Stimulated activated naive B cell treated with anti-CD40 and anti-IgM and Interleukin-4, amounts not matched to agents 10 μg/mL and 1 μg/mL and 100 μg/mL, for 72 hours (primary cell): ENCODE results near the gene UBE3C.
"Not testable (repeated sequence)": the region's sequence is repeated elsewhere in the genome, so short reads cannot be mapped to it uniquely, and the experiment has no call there.

Experiments
- ATAC-seq, 2 donors: fragments of 150-1000 bp; cut with Tn5 transposase; replicated peaks; 2 replicates each; pipeline ENCODE4 v1.10.0; 2021; ENCODE audit warnings: moderate library complexity in 1 of 2
- DNase-seq: peaks from one replicate; pipeline ENCODE4 v3.0.0; 2021
- H3K27ac Mint-ChIP-seq: one replicate; pipeline ENCODE4 v1.8.0; 2022; ENCODE audit warnings: mild to moderate bottlenecking, mixed read lengths
- H3K27me3 Mint-ChIP-seq, 2 donors: one replicate each; pipeline ENCODE4 v1.8.0; 2022; ENCODE audit warnings: mixed read lengths in 2 of 2
- H3K36me3 Mint-ChIP-seq, 2 donors: one replicate each; pipeline ENCODE4 v1.8.0; 2022; ENCODE audit warnings: mixed read lengths in 2 of 2, mild to moderate bottlenecking in 1 of 2
- H3K4me1 Mint-ChIP-seq, 2 donors: one replicate each; pipeline ENCODE4 v1.8.0; 2022; ENCODE audit warnings: mixed read lengths in 2 of 2, mild to moderate bottlenecking in 1 of 2
- H3K4me3 Mint-ChIP-seq, 2 donors: one replicate each; pipeline ENCODE4 v1.8.0; 2022; ENCODE audit warnings: mild to moderate bottlenecking in 2 of 2, mixed read lengths in 2 of 2, moderate library complexity in 1 of 2
- H3K9me3 Mint-ChIP-seq, 2 donors: one replicate each; pipeline ENCODE4 v1.8.0; 2022; ENCODE audit warnings: mixed read lengths in 2 of 2, mild to moderate bottlenecking in 1 of 2

UBE3C gene

DNA sequence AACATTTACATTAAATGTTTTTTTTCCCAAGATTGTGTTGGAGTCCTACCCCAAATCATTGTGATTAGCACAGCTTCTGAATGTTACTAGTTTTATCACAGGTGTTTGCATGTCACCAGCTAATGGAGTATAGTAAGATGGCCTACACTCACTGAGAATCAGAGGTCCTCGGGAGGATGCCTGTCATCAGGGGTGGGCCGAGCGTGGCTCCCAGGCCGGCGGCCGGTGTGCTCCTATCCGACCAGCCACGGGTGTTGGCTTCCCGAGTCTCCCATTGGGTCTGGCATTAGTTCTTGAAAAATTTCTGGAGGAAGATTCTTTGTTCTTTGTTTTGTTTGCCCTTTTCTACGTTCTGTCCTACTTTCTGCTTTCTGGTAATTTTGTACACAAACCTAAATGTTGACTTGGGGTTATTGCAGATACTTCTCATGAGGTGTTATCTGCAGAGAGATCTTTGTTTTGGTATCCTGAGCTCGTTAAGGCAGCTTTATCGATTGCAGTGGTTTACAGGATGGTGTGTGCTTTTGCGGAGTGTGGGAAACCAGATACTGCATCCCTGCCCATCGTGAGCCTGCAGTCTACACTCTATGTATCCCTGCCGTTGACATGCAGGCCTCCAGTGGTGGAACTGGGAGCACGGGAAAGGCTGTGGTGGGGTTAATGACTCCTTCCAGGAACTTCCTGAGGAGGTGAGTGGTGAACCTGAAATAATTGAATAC is 130.8 kb downstream of the UBE3C start:
- H3K36me3 Mint-ChIP-seq = peaks cover 32 to 52% of the 10 kb centered on the region in 2 donors
- H3K27ac Mint-ChIP-seq = peak overlapping the region; percentile 61

DNA sequence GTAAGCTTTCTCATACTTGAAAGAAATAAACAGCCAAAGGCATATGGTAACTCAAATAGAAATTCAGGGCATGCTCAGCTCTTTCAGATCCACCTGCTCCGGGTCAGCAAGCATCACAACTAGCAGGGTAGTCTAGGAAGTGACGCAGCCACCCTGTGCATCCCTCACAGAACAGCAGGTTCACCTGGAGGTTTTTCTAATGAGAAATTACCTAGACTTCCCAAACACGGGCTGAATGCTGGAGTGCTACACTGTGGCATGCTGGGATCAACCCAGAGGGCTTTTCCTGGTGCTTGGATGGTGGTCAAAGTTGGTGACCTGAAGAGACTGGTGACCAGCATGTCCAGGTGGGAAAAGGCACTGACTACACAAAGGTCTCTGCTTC is 131.3 kb downstream of the UBE3C start:
- no peak overlapping the region for H3K4me3 Mint-ChIP-seq
- peaks cover 30 to 49% of the 10 kb centered on the region in 2 donors for H3K36me3 Mint-ChIP-seq

More for the DNA sequence above, 130.8 kb downstream of the UBE3C start:
- ATAC-seq = no peak
- Mint-ChIP-seq H3K4me1 (peaks cover 13 to 20% of the 10 kb centered on the region in 2 donors), H3K9me3 (no peaks in the 10 kb centered on the region), H3K27me3 (no peaks in the 10 kb centered on the region), H3K4me3 (no peak overlapping the region)
- no peak for DNase-seq

DNA sequence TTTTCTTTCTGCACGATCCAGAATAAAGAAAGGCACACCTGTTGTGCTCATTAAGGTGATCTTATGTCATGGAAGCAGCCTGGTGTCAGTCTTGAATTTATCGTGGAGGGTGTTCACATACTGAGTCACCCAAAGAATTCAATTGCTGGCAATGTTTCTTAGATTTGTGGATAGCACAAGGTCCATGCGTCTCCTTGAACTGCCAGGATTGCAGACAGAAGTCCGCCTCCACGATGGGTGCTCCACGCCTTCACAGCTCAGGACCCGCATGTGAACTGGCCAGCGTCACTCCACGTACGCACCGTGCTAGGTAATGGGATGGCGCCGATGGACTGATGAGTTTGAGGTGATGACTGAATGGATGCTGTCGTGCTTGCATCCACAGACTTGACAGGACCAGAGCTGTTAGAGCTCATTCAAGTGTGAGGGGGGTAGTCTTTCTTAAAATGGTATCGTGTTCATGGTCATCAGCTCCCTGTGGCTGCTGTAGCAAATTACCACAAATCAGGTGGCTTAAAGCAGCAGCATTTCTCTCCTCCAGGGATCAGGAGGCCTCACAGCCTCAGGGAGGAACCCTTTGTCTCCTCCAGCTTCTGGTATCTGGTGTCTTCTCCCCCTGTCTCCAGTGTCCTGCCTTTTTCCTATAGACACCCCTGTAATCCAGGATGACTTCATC is 132.7 kb downstream of the UBE3C start:
- Mint-ChIP-seq H3K27ac (peak overlapping the region; percentile 59), H3K9me3 (no peaks in the 10 kb centered on the region), H3K36me3 (peaks cover 29 to 44% of the 10 kb centered on the region in 2 donors), H3K27me3 (no peaks in the 10 kb centered on the region), H3K4me1 (peaks cover 14 to 23% of the 10 kb centered on the region in 2 donors), H3K4me3 (no peak overlapping the region)
- DNase-seq (no peak), ATAC-seq (no peak)

More for the DNA sequence above, 131.3 kb downstream of the UBE3C start:
- peaks cover 13 to 20% of the 10 kb centered on the region in 2 donors for H3K4me1 Mint-ChIP-seq
- ATAC-seq = no peak
- peak overlapping the region; percentile 61 for H3K27ac Mint-ChIP-seq
- DNase-seq = no peak
- no peaks in the 10 kb centered on the region for H3K27me3 Mint-ChIP-seq
- H3K9me3 Mint-ChIP-seq = no peaks in the 10 kb centered on the region

DNA sequence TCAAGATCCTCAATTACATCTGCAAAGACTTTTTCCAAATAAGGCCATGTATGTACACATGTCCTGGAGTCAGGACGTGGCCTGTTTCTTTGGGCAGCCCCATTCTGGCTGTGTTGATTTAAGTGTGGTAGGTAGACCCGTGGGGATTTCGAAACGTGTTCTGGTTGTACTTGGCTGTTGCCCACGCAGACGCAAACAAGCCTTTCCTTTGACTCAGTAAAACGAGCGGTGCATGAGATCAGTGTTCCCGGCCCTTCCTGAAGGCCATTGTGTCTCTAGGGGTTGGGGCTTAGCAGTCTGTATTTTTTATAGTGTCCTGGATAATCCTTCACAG is 133.2 kb downstream of the UBE3C start:
- H3K27me3 Mint-ChIP-seq = no peaks in the 10 kb centered on the region
- no peak for DNase-seq
- H3K27ac Mint-ChIP-seq = no peak overlapping the region
- ATAC-seq = no peak
- no peak overlapping the region for H3K4me3 Mint-ChIP-seq
- H3K9me3 Mint-ChIP-seq = no peaks in the 10 kb centered on the region
- peaks cover 16 to 25% of the 10 kb centered on the region in 2 donors for H3K4me1 Mint-ChIP-seq
- H3K36me3 Mint-ChIP-seq = peaks cover 29 to 44% of the 10 kb centered on the region in 2 donors

DNA sequence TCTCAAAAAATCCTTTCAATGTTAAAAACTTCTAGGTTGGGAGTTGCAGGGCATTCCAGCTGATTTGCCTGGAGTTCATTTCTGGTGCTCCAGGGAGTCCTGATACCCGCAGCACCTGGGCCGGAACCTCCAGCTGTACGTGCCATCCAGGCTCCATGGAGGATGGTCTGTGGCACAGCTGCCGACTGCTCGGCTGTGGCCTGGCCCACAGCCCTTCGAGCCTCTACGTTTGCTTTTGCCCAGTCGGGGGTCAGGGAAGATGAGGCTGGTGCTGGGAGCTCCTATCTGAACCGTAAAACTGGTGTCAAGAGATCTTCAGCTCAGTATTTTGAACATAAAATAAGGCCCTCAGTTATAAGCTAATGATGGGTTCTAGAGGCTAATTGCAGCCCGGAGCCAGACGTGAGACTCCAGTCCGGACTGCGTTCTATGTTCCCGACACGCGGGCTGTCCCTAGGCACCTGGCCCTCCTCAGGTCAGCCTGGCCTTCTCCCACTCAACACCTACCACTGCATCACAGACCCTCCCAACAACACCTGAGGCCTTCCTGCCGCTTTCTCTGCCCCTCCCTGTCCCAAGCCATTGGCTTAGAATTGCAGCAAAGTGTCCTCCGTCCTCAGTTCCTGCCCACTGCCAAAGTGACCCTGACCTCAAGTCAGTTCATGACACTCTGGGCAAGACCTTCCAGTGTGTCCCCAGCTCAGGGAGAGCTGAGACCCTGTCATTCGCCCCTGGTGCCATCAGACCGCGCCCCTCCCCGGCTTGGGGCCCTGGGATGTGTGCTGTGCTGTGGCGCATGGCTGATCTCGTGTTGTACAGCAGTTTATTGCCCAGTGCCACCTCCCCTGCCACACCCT is 133.9 kb downstream of the UBE3C start:
- Mint-ChIP-seq H3K4me1 (peaks cover 16 to 25% of the 10 kb centered on the region in 2 donors), H3K36me3 (peaks cover 29 to 43% of the 10 kb centered on the region in 2 donors)
- no peak for DNase-seq

DNA sequence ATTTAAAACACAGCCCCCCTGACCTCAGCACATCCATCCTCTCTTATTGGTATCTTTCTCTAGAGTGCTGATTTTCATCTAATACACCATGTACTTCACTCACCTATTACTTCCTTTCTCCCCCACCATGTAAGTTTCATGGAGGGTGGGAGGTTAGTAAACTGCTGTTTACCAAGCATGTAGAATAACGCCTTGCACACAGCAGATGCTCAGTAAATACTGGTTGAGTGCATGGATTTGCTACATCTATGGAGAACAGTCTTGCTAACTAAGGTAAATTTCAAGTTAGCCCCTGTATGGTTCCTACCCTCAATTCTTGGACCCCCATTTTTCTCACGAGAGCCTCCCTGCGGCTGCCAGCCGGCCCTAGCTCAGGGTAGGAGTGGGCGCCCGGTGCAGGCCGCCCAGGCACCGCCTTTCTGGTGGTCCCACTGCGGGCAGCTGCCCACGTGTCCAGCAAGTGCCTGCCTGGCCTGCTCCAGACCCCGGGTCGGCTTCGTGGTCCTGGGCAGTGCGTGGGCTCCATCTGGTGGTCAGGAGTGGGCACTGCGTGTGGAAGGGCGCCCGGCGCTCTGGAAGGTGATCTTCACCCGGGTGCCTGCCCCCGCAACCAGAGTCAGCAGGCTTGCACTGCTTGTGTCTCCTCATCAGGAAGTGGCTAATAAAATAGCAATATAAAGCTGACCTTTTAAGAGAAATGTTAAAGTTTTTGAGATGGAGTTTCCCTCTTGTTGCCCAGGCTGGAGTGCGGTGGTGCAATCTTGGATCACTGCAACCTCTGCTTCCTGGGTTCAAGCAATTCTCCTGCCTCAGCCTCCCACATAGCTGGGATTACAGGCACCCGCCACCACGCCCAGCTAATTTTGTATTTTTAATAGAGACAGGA is 134.7 kb downstream of the UBE3C start:
- DNase-seq (peak; percentile 49), ATAC-seq (peak; percentile 82 to 85)
- H3K36me3 Mint-ChIP-seq = peaks cover 24 to 35% of the 10 kb centered on the region in 2 donors
- H3K9me3 Mint-ChIP-seq = no peaks in the 10 kb centered on the region
- peaks cover 17 to 25% of the 10 kb centered on the region in 2 donors for H3K4me1 Mint-ChIP-seq
- no peak overlapping the region for H3K4me3 Mint-ChIP-seq
- H3K27me3 Mint-ChIP-seq = peaks cover 3 to 15% of the 10 kb centered on the region in 2 donors
- H3K27ac Mint-ChIP-seq = peak overlapping the region; percentile 51

More for the DNA sequence above, 133.9 kb downstream of the UBE3C start:
- peak overlapping the region; percentile 2 for H3K27ac Mint-ChIP-seq
- H3K27me3 Mint-ChIP-seq = peaks cover 0 to 6% of the 10 kb centered on the region in 2 donors
- ATAC-seq = no peak
- no peak overlapping the region for H3K4me3 Mint-ChIP-seq
- H3K9me3 Mint-ChIP-seq = no peaks in the 10 kb centered on the region

DNA sequence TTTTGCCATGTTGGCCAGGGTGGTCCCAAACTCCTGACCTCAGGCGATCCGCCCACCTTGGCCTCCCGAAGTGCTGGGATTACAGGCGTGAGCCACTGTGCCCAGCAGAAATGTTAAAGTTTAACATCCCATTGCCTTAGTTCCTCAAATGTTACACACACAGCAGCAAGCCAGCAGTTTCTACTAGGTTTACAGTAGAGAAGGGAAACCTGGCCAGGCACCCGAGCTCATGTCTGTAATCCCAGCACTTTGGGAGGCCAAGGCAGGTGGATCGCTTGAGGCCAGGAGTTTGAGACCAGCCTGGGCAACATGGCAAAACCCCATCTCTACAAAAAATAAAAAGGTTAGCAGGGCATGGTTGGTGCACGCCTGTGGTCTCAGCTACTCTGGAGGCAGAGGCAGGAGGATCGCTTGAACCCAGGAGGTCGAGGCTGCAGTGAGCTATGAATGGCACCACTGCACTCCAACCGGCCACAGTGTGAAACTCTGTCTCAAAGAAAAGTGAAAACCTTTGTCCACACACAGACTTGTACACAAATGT is 135.4 kb downstream of the UBE3C start:
- Mint-ChIP-seq H3K27ac (peak overlapping the region; percentile 69), H3K36me3 (peaks cover 20 to 31% of the 10 kb centered on the region in 2 donors), H3K4me1 (peaks cover 17 to 25% of the 10 kb centered on the region in 2 donors), H3K27me3 (peaks cover 4 to 20% of the 10 kb centered on the region in 2 donors)
- DNase-seq, H3K9me3 Mint-ChIP-seq, H3K4me3 Mint-ChIP-seq, ATAC-seq: not testable (repeated sequence)

DNA sequence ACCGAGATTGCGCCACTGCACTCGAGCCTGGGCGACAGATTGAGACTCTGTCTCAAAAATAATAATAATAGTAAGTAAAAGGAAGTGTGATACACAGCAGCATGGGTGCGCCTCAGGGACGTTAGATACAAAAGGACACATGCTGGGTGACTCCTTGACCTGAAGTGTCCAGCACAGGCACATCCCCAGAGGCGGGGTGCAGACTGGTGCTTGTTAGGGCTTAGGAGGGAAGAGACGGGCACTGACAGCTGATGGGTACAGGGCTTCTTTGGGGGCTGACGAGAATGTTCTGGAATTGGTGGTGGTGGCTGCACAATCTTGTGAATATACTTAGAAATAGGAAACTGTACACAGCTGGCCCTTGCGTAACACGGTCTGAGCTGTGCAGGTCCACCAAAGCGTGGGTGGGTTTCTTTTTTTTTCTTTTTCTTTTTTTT is 136.3 kb downstream of the UBE3C start:
- H3K4me3 Mint-ChIP-seq = no peak overlapping the region
- H3K36me3 Mint-ChIP-seq = peaks cover 12 to 23% of the 10 kb centered on the region in 2 donors
- H3K4me1 Mint-ChIP-seq = peaks cover 14 to 25% of the 10 kb centered on the region in 2 donors
- DNase-seq (no peak), ATAC-seq (no peak)
- H3K9me3 Mint-ChIP-seq = no peaks in the 10 kb centered on the region
- H3K27ac Mint-ChIP-seq = peak overlapping the region; percentile 91
- H3K27me3 Mint-ChIP-seq = peaks cover 7 to 22% of the 10 kb centered on the region in 2 donors

DNA sequence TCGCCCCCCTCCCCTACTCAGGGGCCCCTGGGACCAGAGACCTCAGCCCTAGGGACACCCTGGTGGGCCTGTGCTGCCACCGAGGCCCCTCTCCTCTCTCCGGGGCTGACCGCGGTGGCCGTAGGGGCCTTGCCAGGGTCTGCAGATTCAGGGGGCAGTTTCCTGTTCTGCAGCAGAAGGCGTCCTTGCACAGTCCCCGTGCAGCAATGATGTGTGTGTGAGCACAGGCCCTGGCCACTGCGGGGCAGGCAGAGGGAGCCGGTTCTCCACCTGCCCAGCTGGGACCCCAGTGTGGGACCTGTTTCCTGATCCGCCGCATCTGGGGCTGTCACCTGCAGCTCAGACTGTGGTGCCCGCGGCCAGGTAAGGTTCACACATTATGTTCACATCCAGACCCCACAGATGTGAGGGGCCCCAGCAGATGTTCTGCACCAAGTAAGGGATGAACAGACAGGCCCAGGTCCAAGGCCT is 137.4 kb downstream of the UBE3C start:
- Mint-ChIP-seq H3K36me3 (peaks cover 5 to 14% of the 10 kb centered on the region in 2 donors), H3K9me3 (no peaks in the 10 kb centered on the region), H3K27me3 (peaks cover 16 to 33% of the 10 kb centered on the region in 2 donors), H3K4me1 (peaks cover 14 to 25% of the 10 kb centered on the region in 2 donors), H3K27ac (no peak overlapping the region), H3K4me3 (no peak overlapping the region)
- no peak for ATAC-seq
- no peak for DNase-seq

DNA sequence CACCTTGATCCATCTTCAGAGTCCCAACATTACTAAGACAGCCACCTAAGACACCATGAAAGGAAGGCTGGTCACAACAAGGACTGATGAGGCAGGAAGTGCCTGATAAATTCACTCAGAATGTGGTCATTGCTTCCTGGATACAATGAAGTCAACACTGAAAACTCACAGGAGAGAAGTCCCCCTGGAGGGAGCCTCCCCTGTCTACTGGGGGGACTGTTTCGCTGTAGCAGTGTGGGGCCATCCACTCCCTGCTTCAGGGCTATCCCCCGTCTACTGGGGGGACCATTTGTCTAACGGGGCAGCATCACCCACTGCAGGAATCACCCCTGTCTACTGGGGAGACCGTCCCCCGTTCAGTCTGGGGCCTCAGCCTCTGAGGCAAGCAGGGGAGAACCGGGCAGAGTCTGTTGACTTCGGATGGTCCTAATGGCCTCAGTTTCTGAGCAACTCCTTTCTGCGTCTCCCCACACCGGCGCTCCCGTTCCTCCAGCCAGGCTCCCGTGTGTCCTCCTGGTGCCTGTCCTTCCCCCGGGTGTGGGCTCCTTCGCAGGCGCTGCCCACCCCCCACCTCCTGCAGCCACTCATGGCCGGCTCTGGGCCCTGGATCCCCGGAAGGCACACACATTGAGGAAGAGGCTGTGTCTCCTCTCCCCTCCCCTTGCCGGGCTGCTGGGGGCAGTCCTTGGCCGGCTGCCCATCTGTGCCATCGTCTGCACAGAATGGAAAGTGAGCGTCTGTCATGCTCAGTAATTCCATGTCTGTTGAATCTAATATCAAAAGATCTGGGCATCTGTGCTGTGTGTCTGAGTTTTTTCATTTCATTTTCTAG is 138.2 kb downstream of the UBE3C start:
- peaks cover 16 to 37% of the 10 kb centered on the region in 2 donors for H3K27me3 Mint-ChIP-seq
- ATAC-seq = peak in 1 of 2 donors; percentile 15
- H3K9me3 Mint-ChIP-seq = no peaks in the 10 kb centered on the region
- H3K36me3 Mint-ChIP-seq = peaks cover 3 to 6% of the 10 kb centered on the region in 2 donors
- H3K4me3 Mint-ChIP-seq = no peak overlapping the region
- H3K4me1 Mint-ChIP-seq = peaks cover 9 to 19% of the 10 kb centered on the region in 2 donors
- no peak for DNase-seq
- peak overlapping the region; percentile 79 for H3K27ac Mint-ChIP-seq

DNA sequence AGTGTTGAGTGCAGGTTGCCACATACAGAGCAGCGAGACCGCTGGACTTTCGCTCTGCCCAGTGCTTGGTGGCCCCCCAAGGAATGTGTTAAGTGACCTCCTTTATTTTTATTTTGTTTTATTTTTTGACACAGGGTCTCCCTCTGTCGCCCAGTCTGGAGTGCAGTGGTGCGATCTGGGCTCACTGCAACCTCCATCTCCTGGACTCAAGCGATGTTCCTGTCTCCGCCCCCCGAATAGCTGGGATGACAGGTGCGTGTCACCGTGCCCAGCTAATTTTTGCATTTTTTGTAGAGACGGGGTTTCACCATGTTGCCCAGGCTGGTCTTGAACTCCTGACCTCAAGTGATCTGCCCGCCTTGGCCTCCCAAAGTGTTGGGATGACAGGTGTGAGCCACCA is 138.8 kb downstream of the UBE3C start:
- peaks cover 16 to 41% of the 10 kb centered on the region in 2 donors for H3K27me3 Mint-ChIP-seq
- peaks cover 8 to 18% of the 10 kb centered on the region in 2 donors for H3K4me1 Mint-ChIP-seq
- H3K4me3 Mint-ChIP-seq, DNase-seq, H3K36me3 Mint-ChIP-seq, H3K9me3 Mint-ChIP-seq, ATAC-seq: not testable (repeated sequence)
- peak overlapping the region; percentile 47 for H3K27ac Mint-ChIP-seq

DNA sequence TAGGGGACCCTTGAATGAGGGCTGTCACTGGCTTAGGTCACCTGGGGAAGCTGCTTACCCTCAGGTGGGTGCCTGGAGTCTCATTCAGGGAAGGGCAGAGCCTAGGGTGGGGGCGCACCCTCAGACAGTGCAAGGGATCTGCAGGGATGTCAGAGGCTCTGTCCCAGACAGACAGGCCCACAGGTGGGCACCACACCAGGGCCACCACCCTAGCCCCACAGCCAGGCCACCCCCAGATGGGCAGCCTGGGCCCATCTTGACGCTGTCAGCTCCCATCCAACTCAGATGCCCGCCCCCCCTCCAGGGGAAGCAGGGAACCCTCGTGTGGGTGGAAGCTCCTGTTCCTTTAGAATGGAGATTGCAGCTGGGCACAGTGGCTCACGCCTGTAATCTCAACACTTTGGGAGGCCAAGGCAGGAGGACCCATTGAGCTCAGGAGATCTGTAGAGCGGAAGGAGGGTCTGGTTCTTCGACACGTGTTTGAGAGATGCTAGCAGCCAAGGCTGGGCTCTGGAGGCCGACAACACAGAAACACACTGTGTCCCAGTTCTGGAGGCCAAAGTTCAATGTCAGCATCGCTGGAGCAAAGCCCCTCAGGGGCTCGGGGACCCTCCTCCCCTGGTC is 139.6 kb downstream of the UBE3C start:
- H3K27ac Mint-ChIP-seq = no peak overlapping the region
- peaks cover 16 to 41% of the 10 kb centered on the region in 2 donors for H3K27me3 Mint-ChIP-seq
- DNase-seq = no peak
- no peaks in the 10 kb centered on the region for H3K9me3 Mint-ChIP-seq
- peaks cover 8 to 14% of the 10 kb centered on the region in 2 donors for H3K4me1 Mint-ChIP-seq
- H3K36me3 Mint-ChIP-seq = no peaks in the 10 kb centered on the region
- peak overlapping the region; percentile 51 to 70 for H3K4me3 Mint-ChIP-seq
- no peak for ATAC-seq
